ENCODE data around the gene RNGTT.

The RNGTT gene

DNA sequence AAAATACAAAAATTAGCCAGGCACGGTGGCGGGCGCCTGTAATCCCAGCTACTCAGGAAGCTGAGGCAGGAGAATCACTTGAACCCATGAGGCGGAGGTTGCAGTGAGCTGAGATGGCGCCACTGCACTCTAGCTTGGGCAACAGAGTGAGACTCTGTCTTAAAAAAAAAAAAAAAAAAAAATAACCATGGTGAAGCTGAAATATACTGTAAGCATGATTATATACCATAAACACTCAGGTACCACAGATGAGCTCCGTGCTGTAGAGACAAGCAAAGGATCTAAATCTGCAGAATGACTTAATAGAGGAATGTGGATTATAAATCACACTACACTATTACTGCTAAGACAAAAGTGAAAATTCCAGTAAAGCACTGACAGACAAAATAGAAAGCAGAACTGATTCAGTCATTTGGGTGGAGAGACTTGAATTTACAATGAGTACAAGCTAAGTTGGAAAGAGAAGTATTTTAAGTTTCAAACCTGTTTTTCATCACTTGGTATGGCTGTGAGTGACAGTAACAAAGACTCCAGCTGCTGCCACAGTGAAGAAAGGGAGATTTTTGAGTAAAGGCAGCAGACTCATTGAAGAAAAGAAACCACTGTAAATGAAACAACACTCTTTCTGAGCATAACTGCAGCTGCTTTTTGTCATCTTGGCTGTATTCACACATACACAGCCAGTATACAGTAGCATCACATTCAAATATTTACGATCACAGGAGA, 322.1 kb downstream of the RNGTT start:
- no peak for DNase-seq

DNA sequence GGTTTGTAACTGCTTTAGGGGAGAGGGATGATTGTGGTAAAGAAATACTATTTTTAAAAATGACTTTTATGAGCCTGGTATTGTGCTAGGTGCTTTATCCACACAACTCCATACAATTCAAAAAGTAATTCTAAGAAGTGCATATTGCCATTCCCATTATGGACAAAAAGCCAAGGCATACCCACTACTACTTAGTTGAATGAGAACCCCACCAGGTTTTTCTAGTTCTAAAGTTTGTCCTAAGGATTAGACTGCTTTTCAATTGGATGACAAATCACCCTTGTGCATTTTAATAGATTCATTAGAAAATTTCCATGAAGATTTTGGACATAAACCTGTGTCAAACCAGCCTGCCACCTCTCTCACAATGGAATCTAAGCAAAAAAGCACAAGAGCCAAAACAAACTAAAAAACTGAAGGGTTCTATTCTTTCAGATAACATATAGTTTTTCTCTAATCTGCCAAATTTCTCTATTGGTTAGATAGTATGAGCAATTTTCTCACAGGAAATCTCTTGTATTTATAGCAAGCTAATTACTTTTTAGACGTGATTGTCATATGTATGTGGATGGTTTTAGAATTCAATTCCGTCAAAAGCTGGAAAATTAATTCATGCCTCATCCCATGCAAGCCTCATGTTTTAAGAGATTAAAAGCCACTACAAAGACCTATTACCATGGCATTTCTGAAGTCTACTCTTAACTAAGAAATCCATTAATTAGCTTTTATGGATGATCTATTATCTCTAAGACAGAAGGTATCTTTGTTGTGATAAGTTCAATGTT, 325.5 kb downstream of the RNGTT start:
- no peak for DNase-seq

DNA sequence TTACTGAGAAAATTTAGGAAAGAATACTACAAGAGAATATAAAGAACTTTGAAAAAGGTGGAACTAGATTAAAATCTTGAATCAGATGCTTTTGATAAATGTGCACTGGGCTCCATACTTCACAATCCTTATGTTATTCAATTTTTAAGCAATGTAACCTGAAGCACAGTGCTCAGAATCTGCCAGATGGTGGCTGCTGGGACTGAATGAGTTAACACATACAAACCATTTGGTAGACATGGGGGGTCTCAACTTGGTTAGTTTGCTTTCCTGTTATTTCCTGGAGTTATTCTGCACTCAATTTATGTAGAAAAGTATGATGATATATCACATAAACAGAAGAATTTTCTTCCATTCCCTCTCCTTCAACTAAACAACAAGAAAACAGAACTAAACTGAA, 326.5 kb downstream of the RNGTT start:
- no peak for DNase-seq

DNA sequence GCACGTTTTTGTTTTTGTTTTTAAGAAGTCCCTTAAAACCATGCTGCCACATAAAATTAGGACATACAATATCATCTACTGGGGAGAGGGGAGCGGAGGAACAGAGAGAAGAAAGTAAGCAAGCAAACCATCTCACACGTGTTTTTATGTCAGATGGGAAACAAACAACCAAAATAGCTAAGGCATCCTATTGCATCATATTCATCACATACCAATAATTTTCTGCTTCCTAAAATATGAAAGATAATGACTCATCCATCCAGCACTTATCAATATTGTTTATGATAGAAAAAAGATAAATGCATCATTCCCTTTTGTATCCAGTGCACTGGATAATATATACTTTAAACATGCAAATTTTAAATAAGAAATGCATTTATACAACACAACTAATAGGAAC, 329.6 kb downstream of the RNGTT start:
- DNase-seq: no peak

DNA sequence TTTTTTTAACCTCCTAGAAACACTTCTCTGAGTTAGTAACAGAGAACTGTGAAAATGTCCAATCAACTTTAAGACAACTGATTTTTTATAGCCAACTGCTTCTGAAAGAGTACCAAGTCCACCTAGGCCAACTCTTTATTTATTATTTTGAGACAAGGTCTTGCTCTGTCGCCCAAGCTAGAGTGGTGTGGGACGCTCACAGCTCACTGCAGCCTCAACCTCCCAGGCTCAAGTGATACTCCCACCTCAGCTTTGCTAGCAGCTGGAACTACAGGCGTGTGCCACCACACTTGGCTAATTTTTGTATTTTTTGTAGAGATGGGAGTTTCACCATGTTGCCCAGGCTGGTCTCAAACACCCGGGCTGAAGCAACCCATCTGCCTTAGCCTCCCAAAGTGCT, 331.6 kb downstream of the RNGTT start:
- DNase-seq: no peak

DNA sequence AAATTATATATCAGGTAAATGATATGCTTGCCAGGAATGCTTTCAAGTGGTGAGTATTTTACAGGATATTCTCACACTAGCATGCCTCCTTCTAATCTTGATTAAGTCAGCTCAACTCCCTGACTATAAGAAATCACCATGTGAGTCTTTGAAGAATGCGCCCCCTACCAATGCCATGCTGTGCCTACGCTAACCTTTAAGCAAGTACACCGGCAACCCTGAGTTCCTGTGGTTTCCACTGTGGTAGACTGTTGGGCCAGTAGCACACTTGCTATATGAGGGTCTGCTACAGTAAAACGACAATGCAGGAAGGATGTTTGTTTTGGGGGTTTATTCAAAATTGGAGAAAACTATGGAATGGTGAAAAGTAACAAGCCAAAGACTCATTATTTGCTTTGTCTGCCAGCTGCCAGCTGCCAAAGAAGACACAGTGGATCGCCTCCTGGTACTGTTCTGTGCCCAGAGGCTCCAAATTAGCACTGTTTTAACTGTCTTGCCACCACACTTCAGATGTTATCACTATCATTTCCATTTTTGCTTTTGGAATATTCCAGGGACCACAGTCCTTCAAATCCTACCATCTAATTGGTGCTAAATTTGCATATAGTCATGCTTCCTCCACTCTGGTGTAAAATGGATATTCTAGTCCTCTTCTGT, 333.5 kb downstream of the RNGTT start:
- no peak for DNase-seq

DNA sequence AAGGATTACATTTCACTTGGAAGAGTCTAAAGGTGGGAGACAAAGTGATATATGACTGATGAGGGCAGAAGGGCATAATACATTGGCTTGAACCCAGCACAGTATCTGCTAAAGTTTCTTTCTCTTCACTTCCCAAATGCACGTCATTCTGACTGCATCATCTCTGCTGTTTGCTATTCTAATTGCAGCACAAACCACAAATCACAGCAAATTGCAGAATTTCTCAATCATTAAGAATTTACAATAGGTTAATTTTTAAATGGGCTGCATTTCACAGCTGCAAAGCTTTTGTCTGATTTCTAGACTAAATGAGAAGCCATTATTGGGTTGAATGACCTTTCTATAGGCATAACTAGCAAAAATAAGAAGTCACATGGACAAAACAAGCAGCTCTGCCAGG, 337.0 kb downstream of the RNGTT start:
- no peak for DNase-seq

DNA sequence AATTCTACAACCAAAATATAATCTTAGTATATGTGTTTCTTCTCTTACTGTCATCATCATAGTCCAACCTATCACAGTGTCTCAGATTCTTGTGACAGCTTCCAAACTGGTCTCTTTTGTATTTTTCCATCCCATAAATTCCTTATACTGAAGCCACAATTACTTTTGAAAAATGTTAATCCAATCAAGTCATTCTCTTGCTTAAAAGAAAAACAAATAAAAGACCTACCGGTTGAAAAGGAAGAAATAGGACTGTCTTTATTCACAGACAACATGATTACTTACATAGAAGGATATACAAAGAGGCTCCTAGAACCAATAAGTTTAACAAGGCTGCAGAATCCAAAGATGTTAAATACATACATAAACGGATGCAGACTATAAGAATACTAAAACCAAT, 339.9 kb downstream of the RNGTT start:
- DNase-seq: no peak

DNA sequence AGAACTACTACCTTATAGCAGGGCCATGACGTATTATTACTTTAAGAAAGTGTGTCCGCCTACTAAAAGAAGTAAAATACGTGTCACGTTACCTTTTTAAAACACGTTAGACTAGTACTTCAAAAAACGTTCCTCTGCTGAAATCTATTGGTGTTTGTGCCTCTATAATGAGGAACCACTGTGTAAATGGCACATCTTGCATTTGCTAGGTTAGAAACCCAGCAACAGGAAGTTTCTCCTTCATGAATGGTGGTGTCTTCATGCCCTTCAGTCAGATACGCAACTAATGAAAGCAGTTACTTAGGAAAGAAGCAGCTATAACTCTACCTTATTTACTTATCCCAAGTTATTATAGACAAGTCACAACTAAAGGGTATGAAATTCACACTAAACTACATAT, 343.5 kb downstream of the RNGTT start:
- no peak for DNase-seq

DNA sequence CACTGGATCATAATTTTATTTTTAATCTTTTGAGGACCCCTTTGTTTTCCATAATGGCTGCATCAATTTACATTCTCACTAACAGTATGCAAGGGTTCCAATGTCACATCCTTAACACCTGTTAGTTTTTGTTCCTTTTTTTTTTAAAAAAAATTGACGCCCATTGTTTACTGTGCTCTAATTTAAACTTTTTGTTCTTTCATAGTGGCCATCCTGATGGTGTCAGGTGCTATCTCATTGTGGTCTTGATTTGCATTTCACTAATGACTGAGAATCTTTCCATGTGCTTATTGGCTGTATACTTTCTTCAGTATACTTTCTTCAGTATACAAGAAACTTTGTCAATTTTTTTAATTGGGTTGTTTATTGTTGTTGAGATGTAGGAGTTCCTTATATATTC, 347.0 kb downstream of the RNGTT start:
- DNase-seq: no peak

DNA sequence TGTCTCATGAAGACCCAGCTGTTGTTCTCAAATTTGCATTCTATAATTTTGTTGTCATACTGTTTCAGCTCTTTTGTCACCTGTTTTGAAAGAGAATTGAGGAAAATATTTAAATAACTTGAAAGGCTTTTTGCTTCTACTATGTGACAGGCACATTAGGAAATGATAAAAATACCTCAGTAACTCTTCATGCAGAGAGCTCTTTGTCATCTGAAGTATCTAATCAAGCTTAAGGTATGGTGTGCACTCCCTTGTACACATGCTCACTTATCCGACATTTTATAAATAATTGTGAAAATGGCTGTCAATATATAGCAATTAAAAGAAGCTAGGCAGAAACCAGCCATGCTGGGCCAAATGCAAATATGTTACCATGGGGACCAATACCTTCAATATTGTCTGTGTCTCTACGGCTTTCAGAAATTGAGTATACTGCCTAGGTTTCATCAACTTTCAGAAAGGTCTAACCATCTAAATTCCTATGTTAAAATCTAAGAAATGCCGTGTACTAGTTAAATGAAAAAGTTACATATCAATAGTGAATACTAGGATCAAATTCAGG, 349.0 kb downstream of the RNGTT start:
- no peak for DNase-seq

DNA sequence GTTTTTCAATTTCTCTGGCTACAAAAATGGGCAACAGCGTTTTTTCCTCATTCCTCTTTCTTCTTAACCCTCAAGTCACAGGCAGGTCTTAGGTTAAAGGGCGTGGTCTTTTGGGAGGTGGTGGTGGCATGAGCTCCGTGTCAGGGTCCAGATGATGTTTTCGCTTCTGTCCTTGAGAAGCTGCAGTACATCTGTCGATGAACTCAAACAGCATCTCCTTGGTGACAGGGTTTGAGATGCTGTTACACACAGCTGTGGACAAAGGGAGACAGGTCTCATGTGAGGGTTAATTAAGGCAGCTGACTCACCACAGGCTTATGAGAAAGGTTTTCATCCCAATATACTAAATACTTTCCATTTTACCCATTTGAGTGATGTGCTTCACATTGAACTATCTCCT, 350.8 kb downstream of the RNGTT start:
- DNase-seq: no peak

DNA sequence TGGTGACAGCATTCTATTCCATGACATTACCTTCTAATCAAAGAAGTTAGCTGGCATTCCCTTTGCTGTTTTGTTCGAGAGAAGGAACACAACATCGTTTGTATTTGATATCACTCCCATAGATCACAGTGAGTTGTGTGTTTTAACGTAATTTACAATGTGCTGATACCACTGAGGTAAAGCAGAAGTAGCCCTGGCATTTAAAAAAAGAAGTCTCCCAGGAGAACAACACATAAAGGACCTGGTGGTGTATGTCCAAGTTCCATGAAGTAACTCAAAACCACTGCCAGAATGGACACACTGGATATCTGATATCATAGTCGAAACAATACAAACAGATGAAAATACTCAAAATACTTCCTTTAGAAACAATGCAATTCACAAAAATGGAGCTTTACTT, 351.7 kb downstream of the RNGTT start:
- no peak for DNase-seq

DNA sequence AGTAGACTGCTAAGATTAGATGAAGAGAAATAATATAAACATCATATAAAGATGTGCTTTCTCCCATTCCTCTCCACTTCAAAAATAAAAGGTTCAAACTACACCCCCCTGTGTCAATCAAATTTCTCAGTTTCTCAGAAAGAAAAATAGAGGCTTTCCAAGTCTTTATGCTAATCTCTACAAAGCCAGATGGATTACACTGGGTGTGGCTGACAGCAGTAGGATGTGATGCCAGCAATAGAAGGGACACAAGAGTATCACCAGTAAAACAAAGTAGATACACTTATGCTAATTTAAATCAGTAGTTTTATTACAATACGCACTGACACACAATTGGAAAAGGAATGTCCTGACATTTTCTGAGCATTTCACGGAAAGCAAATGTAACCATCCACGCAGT, 353.4 kb downstream of the RNGTT start:
- DNase-seq: no peak

DNA sequence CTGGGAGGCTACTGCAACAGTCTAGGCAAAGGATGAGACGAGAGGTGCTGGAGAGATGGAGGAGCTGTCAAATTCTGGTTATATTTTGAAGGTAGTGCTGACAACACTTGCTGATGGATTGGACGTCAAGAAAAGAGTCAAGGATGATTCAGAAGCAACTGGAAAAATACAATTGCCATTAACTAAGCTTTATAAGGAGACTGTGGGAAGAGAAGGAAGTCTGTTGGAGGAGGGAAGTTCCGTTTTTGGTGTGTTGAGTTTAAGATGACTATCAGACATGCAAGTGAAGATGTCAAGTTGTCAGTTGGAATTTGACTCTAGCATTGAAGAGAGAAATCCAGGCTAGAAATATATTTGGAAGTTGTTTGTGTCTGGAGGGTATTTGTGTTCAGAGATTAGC, 358.1 kb downstream of the RNGTT start:
- DNase-seq: no peak

DNA sequence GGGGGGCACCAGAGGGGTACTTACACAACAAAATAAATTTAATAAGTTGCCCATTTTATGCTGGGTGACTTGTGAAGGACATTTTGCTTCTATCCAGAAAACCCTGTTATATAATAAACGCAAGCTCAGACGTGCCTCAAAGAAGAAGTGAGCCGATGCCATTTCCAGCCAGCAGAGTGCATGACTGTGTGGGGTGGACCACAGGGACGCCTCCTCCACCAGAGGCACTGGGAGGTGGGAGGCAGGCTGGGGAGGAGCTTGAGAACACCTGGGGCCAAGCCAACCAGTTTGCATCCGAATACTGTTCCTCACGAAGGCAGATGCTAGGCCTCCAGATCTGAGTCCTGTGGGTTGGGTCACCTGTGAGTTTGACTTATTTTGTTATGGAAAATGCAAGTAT, 363.8 kb downstream of the RNGTT start:
- DNase-seq: no peak

DNA sequence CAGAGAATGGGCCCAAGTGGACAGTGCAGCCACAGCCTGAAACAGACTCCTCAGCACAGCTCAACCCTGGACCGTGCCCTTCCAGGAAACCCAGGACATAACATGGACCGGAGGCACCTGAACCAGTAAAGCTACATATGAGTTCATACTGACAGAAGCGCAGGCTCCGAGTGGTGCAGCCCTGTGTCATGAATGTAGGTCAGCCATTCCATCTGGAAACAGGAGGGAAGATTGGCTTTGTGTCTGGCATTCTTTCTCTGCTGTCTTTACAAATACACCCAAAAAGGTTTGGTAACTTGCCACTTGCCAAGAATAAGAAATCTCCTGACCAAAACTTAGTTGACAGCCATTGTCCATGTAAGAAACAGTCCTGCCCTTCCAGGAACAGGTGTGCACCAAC, 366.6 kb downstream of the RNGTT start:
- DNase-seq: no peak

DNA sequence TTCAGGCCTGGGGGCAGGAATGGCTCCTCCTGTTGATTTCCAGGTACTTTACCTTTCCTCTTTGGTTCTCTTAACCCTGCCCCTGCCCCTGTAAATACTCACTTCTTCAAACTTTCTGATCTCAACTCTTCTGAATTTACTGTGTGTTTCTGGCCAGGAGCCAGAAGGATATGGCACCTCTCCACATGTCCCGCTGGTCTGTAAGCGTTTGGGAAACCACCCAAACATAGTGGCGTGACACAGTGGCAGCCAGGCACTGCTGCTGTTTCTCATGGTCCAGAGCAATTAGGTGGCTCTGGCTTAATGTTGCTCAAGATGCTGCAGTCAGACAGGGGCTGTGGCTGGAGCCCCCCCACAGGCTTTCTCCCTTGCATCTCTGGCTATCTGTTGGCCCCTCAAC, 374.5 kb downstream of the RNGTT start:
- no peak for DNase-seq

DNA sequence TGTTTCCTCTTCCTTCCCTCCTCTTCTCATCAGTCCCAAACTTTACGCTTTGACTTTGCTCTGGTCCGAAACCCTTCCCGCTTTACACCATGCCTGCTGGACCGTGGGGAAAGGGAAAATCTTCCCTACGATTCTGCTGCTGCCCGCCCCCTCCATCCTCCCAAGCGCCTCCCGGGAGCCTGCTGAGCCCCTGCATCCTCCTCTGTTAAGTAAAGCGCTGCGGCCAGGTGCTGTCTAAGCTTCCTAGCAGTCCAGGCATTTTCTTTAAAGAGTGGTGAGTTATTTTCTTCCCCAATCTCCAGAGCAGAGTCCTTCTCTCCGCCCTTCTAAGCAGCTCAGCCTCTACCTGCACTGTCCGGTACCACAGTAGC, 376.3 kb downstream of the RNGTT start:
- DNase-seq: no peak

DNA sequence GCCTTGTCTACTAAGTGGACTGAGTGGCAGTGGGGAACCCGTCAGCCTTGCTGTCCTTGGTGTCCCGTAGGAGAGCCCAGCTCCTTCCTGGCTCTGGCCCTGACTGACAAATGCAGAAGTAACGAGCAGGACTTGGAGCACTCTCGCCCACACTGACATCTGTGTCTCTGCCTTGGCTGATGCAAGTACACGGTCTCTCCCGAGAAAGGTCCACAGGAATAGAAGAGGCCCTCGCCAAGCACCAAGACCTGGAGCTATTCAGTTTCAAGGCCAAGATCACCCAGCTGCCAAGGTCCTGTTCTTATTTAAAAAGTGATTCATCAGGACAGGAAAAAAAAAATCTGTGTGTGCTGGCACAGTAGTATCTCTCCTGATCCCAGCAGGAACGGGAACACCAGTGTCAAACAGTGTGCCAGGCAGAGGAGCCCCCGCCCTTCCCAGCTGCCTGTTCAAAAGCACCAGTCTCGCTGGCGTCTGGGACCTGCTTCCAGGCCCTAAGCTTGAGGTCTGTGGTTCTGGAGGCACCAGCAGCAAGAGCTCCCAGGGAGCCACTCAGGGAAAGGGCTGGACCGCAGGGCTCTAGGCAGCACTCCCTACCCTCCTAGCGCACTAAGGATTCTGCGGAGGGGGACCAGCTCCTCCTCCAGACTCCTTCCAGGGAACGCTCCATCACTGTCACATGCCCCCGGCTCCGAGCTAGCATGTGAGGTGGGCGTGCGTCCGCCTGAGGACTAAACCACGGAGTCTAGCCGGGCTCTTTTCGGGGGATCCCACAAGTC, 376.9 kb downstream of the RNGTT start:
- DNase-seq: no peak

DNA sequence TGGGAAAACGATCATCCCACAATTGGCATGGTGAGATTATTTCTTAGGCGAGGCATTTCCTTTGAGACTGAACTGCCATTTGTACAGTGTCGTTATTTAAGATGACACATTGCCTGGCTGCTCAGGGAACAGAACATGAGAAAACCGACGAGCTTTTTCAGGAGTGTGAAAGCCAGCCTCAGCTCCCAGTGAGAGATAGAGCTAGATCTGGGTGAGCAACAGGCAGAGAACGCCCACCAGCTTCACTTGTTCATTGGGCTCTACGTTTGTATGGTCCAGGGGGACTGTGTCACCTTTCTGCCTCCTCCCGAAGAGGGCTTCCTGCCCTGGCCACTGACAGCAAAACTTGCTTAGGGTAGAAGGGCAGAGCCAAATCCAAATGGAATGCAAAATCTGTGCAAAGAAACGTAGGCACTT, 378.1 kb downstream of the RNGTT start:
- no peak for DNase-seq

DNA sequence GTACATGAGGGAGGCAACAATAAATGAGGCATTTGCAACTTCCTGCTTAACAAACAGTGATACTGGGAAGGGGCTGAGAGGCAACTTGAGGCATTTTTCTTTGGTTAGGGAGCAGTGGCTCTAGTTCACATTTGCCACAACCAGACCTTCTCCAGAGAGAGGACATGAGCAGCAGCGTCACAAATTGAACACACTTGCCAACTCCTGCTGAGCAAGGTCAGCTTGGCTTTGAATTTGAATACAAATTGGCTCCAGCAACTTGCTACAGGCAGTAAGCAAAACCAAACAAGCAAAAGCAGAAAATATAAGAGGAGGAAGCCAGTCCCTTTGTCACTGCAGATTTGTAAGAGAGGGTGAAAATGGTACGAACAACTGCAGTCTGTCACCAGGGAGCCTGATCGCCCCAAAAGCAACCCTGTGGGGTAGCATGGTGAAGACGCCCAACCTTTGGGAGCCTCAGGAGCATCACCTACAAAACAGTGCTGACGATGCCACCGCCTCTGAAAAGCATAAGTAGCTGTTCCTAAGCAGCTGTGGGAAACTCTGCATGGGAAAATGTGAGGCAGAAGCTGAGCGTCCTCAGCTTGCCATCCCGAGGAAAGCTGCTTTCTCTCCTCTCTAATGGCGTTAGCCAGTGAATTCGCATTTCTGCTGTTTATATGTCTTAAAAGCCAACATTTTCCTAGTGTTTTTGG, 378.7 kb downstream of the RNGTT start:
- no peak for DNase-seq

DNA sequence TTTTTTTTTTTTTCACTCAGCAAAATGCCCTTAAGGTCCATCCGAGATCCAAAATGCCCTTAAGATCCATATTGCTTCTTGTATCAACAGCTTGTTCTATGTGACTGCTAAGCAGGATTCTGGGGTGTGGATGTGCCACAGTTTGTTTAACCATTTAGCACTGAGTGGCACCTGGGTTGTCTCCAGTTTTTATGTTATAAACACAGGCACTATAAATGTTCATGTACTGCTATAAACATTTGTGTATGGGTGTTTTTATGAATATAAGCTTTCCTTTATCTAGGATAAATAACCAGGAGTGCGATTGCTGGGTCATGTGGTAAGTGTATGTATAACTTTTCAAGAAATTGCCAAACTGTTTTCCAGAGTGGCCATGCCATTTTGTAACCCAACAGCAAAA, 386.0 kb downstream of the RNGTT start:
- DNase-seq: no peak
